ENCODE measurements around the gene TFEC.

Gene TFEC

DNA sequence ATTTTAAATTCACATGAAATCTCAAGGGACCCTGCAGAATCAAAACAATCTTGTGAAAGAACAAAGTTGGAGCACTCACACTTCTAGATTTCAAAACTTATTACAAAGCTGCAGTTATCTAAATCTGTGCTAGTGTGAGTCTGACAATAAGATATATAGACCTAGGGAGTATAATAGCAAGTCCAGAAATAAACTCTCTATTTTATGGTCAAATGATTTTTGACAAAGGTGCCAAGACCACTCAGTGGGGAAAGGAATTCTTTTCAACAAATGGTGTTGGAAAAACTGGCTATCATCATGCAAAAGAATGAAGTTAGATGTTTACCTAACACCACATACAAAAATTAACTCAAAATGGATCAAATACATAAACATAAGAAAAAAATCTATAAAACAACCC, 68.2 kb downstream of the TFEC start:
- 0 out of 2 replicates have a peak, but pooled peaks have one; percentile 24 for TF ChIP-seq FOXM1 (IDR thresholded peaks at IDR 0.05; ENCODE audit: borderline replicate concordance, low read depth)
- no peak for TF ChIP-seq RAD21 (IDR thresholded peaks at IDR 0.05; ENCODE audit: low read depth)
- no peak for TF ChIP-seq EGR1 (IDR thresholded peaks at IDR 0.05)
- TF ChIP-seq TCF12 (IDR thresholded peaks at IDR 0.05; ENCODE audit: low read depth) = no peak; the same call in 1 of the 2 replicates
- TF ChIP-seq TEAD4 (IDR thresholded peaks at IDR 0.05) = peak; percentile 51; the same call in 1 of the 2 replicates
- TF ChIP-seq CREB1 (IDR thresholded peaks at IDR 0.05; ENCODE audit: low read depth) = no peak
- TF ChIP-seq CEBPB (IDR thresholded peaks at IDR 0.05) = no peak
- no peak for TF ChIP-seq YY1 (IDR thresholded peaks at IDR 0.05; ENCODE audit: low read depth)
- TF ChIP-seq ZBTB7A (IDR thresholded peaks at IDR 0.05; ENCODE audit: low read depth) = no peak
- TF ChIP-seq, protein P1, sequence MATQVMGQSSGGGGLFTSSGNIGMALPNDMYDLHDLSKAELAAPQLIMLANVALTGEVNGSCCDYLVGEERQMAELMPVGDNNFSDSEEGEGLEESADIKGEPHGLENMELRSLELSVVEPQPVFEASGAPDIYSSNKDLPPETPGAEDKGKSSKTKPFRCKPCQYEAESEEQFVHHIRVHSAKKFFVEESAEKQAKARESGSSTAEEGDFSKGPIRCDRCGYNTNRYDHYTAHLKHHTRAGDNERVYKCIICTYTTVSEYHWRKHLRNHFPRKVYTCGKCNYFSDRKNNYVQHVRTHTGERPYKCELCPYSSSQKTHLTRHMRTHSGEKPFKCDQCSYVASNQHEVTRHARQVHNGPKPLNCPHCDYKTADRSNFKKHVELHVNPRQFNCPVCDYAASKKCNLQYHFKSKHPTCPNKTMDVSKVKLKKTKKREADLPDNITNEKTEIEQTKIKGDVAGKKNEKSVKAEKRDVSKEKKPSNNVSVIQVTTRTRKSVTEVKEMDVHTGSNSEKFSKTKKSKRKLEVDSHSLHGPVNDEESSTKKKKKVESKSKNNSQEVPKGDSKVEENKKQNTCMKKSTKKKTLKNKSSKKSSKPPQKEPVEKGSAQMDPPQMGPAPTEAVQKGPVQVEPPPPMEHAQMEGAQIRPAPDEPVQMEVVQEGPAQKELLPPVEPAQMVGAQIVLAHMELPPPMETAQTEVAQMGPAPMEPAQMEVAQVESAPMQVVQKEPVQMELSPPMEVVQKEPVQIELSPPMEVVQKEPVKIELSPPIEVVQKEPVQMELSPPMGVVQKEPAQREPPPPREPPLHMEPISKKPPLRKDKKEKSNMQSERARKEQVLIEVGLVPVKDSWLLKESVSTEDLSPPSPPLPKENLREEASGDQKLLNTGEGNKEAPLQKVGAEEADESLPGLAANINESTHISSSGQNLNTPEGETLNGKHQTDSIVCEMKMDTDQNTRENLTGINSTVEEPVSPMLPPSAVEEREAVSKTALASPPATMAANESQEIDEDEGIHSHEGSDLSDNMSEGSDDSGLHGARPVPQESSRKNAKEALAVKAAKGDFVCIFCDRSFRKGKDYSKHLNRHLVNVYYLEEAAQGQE (IDR thresholded peaks at IDR 0.05; ENCODE audit: low read depth) = no peak
- TF ChIP-seq TAF1 (IDR thresholded peaks at IDR 0.05; ENCODE audit: low read depth) = no peak
- TF ChIP-seq, protein P2, sequence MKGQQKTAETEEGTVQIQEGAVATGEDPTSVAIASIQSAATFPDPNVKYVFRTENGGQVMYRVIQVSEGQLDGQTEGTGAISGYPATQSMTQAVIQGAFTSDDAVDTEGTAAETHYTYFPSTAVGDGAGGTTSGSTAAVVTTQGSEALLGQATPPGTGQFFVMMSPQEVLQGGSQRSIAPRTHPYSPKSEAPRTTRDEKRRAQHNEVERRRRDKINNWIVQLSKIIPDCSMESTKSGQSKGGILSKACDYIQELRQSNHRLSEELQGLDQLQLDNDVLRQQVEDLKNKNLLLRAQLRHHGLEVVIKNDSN (IDR thresholded peaks at IDR 0.05) = no peak
- TF ChIP-seq, protein P3, sequence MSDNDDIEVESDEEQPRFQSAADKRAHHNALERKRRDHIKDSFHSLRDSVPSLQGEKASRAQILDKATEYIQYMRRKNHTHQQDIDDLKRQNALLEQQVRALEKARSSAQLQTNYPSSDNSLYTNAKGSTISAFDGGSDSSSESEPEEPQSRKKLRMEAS (IDR thresholded peaks at IDR 0.05) = no peak
- TF ChIP-seq EP300 (IDR thresholded peaks at IDR 0.05; ENCODE audit: borderline replicate concordance) = peak; percentile 60
- TF ChIP-seq NFIC (IDR thresholded peaks at IDR 0.05) = peak; percentile 64; the same call in 1 of the 2 replicates

DNA sequence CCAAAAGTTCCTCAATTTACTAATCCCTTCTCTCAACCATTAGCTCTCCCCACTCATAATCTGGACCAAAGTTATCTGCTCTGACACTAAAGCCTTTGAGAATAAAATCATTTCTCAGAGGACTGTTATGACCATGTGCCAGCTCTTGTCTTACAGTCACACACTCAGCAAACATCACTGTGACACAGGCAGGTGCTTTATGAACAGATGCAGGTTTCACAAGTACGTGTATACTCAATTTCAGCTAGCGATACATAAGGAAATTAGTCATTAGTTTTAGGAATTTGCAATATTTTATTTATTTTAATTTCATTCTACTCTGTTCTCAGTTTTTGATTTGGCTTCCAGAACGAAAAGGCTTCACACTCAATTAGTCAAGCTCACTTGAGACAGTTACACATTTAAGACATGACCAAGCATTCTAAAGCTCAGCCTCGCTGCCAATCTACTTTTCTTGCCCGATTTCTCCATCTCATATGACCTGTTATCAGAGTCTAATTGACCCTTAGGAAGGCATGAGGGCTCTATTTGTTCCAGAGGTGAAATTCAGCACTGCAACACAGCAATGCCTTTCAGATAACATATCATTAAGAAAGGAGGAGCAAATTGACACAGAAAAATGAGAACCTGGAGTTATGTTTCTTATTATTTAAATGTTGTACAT, 76.8 kb downstream of the TFEC start:
- TF ChIP-seq NFIC (IDR thresholded peaks at IDR 0.05) (no peak), CREB1 (IDR thresholded peaks at IDR 0.05; ENCODE audit: low read depth) (no peak), ZBTB7A (IDR thresholded peaks at IDR 0.05; ENCODE audit: low read depth) (no peak), YY1 (IDR thresholded peaks at IDR 0.05; ENCODE audit: low read depth) (no peak), FOXM1 (IDR thresholded peaks at IDR 0.05; ENCODE audit: borderline replicate concordance, low read depth) (no peak), EP300 (IDR thresholded peaks at IDR 0.05; ENCODE audit: borderline replicate concordance) (no peak), TEAD4 (IDR thresholded peaks at IDR 0.05) (no peak), TCF12 (IDR thresholded peaks at IDR 0.05; ENCODE audit: low read depth) (no peak), TAF1 (IDR thresholded peaks at IDR 0.05; ENCODE audit: low read depth) (no peak), EGR1 (IDR thresholded peaks at IDR 0.05) (no peak), RAD21 (IDR thresholded peaks at IDR 0.05; ENCODE audit: low read depth) (no peak)
- TF ChIP-seq, protein P3 (IDR thresholded peaks at IDR 0.05) = no peak
- TF ChIP-seq, protein P1 (IDR thresholded peaks at IDR 0.05; ENCODE audit: low read depth) = no peak
- TF ChIP-seq, protein P2 (IDR thresholded peaks at IDR 0.05) = no peak

DNA sequence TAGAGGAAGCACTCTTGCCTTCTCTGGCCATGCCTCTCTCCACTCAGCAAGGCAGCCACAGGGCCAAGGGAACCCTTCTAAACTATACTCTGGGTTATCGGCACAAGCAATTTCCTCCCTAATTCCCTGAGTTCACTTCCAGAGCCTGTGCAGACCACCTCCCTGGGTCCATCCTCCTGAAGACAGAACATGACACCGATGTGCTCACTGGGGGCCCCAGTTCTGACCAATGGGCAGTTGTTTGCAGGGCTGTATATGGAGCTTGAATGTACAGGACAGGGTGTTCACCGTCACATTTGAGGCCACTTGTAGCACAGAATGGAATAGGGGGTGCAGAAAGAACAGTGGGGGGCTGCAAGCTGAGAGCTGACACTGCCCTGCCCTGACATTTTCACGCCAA, 77.7 kb downstream of the TFEC start:
- TF ChIP-seq, protein P3 (IDR thresholded peaks at IDR 0.05) = no peak
- TF ChIP-seq EP300 (IDR thresholded peaks at IDR 0.05; ENCODE audit: borderline replicate concordance) (no peak), TCF12 (IDR thresholded peaks at IDR 0.05; ENCODE audit: low read depth) (no peak)

DNA sequence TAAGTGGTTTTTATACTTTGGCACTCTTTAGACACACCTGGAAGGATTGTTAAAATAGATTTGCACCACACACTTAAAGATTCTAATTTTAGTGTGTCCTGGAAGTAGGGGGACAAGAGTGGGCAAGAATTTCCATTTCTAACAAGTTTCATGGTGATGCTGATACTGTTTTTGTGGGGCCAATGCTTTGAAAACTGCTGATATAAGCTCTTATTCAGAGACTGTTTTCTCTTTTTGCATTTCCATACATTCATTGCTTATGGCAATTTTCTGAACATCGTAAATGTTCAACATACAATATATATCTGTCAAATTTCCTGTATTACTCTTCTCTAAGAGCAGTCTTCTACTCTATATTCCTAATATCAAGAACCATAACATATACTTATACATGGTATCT, 79.0 kb downstream of the TFEC start:
- TF ChIP-seq EP300 (IDR thresholded peaks at IDR 0.05; ENCODE audit: borderline replicate concordance) (no peak), FOXM1 (IDR thresholded peaks at IDR 0.05; ENCODE audit: borderline replicate concordance, low read depth) (no peak), TCF12 (IDR thresholded peaks at IDR 0.05; ENCODE audit: low read depth) (no peak), TAF1 (IDR thresholded peaks at IDR 0.05; ENCODE audit: low read depth) (no peak), YY1 (IDR thresholded peaks at IDR 0.05; ENCODE audit: low read depth) (no peak), NFIC (IDR thresholded peaks at IDR 0.05) (no peak), EGR1 (IDR thresholded peaks at IDR 0.05) (no peak), RAD21 (IDR thresholded peaks at IDR 0.05; ENCODE audit: low read depth) (no peak), TEAD4 (IDR thresholded peaks at IDR 0.05) (no peak), CEBPB (IDR thresholded peaks at IDR 0.05) (no peak)
- TF ChIP-seq, protein P1 (IDR thresholded peaks at IDR 0.05; ENCODE audit: low read depth) = no peak
- TF ChIP-seq, protein P3 (IDR thresholded peaks at IDR 0.05) = no peak
- TF ChIP-seq, protein P2 (IDR thresholded peaks at IDR 0.05) = no peak

All from Ishikawa (cell line).